ENCODE results near the gene DEFB125. TPM values are rescaled to one million over a fixed set of nuclear protein-coding genes. Genes with fewer than 3 reads are reported as not detected.

DEFB125 gene, protein sequence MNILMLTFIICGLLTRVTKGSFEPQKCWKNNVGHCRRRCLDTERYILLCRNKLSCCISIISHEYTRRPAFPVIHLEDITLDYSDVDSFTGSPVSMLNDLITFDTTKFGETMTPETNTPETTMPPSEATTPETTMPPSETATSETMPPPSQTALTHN
- not detected for total RNA-seq

DNA sequence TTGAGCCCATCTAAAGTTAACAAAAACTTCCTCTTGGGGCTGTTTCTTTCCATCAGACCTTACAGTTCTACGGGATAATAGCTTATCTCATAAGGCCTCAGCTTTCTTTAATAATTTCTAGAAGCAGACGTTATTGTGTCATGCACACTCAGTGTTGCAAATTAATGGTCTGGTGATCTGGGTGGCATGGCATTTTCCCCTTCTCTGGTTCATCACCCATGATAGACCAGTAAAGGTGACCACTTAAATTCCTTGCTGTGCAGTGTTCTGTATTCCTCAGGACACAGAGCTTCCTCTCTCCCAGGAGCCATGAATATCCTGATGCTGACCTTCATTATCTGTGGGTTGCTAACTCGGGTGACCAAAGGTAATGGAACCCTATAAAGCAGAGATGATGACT is at the start of gene DEFB125:
DEFB125 (plus strand) TSS at position 272 of the 400 bp plus-strand sequence; CDS start at position 310, 38 bp downstream.
- DNase-seq (ENCODE audit: low spot score in 2 of 2) = no peak
- no peaks in the 10 kb centered on the region for H3K27me3 ChIP-seq
- H3K36me3 ChIP-seq = no peaks in the 10 kb centered on the region
- H3K4me1 ChIP-seq = no peaks in the 10 kb centered on the region
- H3K9me3 ChIP-seq = peaks cover 0 to 7% of the 10 kb centered on the region in 2 donors
- intact Hi-C loops (cut with DNase I; ENCODE audit: low total_unique reads) = no loop called here
- TF ChIP-seq POLR2A (IDR thresholded peaks at IDR 0.05) (no peak), POLR2AphosphoS5 (IDR thresholded peaks at IDR 0.05) (no peak)
- TF ChIP-seq, protein P1, sequence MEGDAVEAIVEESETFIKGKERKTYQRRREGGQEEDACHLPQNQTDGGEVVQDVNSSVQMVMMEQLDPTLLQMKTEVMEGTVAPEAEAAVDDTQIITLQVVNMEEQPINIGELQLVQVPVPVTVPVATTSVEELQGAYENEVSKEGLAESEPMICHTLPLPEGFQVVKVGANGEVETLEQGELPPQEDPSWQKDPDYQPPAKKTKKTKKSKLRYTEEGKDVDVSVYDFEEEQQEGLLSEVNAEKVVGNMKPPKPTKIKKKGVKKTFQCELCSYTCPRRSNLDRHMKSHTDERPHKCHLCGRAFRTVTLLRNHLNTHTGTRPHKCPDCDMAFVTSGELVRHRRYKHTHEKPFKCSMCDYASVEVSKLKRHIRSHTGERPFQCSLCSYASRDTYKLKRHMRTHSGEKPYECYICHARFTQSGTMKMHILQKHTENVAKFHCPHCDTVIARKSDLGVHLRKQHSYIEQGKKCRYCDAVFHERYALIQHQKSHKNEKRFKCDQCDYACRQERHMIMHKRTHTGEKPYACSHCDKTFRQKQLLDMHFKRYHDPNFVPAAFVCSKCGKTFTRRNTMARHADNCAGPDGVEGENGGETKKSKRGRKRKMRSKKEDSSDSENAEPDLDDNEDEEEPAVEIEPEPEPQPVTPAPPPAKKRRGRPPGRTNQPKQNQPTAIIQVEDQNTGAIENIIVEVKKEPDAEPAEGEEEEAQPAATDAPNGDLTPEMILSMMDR (IDR thresholded peaks at IDR 0.05) = no peak
- H3K27ac ChIP-seq = no peak within 1 kb of the TSS
- no peak within 1 kb of the TSS for H3K4me3 ChIP-seq

DNA sequence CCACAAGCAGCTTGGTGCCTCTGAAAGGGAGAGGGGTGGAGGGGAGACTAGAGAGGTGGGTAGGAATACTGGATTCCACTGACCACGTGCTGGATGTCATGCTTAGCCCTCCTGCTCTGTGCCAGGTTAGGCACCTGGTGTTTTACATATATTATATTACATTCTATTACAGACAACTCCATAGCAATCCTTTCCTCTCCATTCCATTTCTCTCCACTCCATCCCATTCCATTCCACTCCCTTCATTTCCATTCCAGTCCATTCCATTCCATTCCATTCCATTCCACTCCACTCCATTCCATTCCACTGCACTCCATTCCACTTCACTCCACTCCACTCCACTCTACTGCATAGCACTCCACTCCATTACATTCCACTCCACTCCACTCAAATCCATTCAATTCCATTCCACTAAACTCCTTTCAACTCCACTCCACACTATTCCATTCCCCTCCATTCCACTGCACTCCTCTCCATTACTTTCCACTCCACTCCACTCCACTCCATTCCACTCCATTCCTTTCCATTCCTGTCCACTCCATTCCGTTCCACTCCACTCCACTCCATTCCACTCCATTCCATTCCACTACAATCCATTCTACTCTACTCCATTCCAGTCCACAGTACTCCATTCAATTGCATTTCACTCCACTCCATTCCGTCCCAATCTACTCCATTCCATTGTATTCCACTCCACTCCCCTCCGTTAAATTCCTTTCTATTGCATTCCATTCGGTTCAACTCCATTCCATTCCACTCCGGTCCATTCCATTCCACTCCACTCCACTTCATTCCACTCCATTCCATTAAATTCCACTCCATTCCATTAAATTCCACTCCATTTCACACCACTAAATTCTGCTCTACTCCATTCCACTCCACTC is 27.2 kb upstream of the DEFB125 start:
- no peaks in the 10 kb centered on the region for H3K36me3 ChIP-seq
- H3K4me3 ChIP-seq = no peak overlapping the region
- no peak for DNase-seq (ENCODE audit: low spot score in 2 of 2)
- intact Hi-C loops (cut with DNase I; ENCODE audit: low total_unique reads) = no loop called here
- TF ChIP-seq POLR2AphosphoS5 (IDR thresholded peaks at IDR 0.05) (no peak), POLR2A (IDR thresholded peaks at IDR 0.05) (no peak)
- TF ChIP-seq, protein P1 (IDR thresholded peaks at IDR 0.05) = no peak
- H3K9me3 ChIP-seq = no peaks in the 10 kb centered on the region
- H3K27ac ChIP-seq = no peak overlapping the region
- H3K4me1 ChIP-seq = no peaks in the 10 kb centered on the region
- H3K27me3 ChIP-seq = no peaks in the 10 kb centered on the region

DNA sequence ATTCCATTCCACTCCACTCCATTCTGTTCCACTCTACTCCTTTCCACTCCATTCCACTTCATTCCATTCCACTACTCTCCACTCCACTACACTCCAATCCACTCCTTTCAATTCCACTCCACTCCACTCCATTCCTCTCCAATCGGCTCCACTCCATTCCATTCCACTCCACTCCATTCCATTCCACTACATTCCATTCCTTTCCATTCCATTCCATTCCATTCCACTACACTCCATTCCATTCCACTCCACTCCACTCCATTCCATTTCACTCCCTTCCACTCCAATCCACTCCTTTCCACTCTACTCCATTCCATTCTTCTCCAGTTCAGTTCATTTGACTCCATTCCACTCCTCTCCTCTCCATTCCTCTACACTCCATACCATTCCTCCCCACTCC is 26.2 kb upstream of the DEFB125 start:
- intact Hi-C loops (cut with DNase I; ENCODE audit: low total_unique reads) = no loop called here
- Histone ChIP-seq H3K27me3 (no peaks in the 10 kb centered on the region), H3K36me3 (no peaks in the 10 kb centered on the region), H3K4me1 (no peaks in the 10 kb centered on the region), H3K4me3 (no peak overlapping the region), H3K27ac (no peak overlapping the region), H3K9me3 (no peaks in the 10 kb centered on the region)
- TF ChIP-seq, protein P1 (IDR thresholded peaks at IDR 0.05) = no peak
- no peak for TF ChIP-seq POLR2AphosphoS5 (IDR thresholded peaks at IDR 0.05)
- no peak for TF ChIP-seq POLR2A (IDR thresholded peaks at IDR 0.05)
- no peak for DNase-seq (ENCODE audit: low spot score in 2 of 2)

DNA sequence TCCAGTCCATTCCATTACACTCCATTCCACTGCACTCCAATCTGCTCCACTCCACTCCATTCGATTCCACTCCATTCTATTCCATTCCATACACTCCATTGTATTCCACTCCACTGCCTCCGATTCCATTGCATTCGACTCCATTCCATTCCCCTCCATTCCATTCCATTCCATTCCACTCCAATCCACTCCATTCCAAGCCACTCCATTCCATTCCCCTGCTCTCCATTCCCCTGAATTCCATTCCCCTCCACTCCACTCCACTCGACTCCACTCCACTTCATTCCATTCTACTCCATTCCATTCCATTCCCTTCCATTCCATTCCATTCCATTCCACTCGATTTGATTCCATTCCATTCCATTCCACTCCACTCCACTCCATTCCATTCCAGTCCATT is 25.7 kb upstream of the DEFB125 start:
- H3K4me3 ChIP-seq = no peak overlapping the region
- intact Hi-C loops (cut with DNase I; ENCODE audit: low total_unique reads) = no loop called here
- peaks cover 0 to 4% of the 10 kb centered on the region in 2 donors for H3K27me3 ChIP-seq
- no peak overlapping the region for H3K27ac ChIP-seq
- no peaks in the 10 kb centered on the region for H3K4me1 ChIP-seq
- no peaks in the 10 kb centered on the region for H3K9me3 ChIP-seq
- TF ChIP-seq POLR2A (IDR thresholded peaks at IDR 0.05) (no peak), POLR2AphosphoS5 (IDR thresholded peaks at IDR 0.05) (no peak)
- TF ChIP-seq, protein P1 (IDR thresholded peaks at IDR 0.05) = no peak
- H3K36me3 ChIP-seq = no peaks in the 10 kb centered on the region
- no peak for DNase-seq (ENCODE audit: low spot score in 2 of 2)

DNA sequence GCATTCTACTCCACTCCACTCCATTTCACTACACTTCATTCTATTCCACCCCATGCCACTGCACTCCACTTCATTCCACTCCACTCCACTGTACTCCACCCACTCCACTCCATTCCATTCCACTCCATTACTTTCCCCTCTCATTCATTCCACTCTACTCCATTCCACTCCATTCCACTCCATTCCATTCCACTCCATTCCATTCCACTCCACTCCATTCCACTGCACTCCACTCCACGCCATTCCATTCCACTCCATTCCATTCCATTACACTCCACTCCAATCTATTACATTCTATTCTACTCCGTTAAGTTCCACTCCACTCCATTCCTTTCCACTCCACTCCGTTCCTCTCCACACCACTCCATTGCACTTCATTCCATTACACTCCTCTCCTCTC is 25.0 kb upstream of the DEFB125 start:
- DNase-seq (ENCODE audit: low spot score in 2 of 2) = no peak
- intact Hi-C loops (cut with DNase I; ENCODE audit: low total_unique reads) = no loop called here
- no peaks in the 10 kb centered on the region for H3K4me1 ChIP-seq
- H3K9me3 ChIP-seq = no peaks in the 10 kb centered on the region
- no peaks in the 10 kb centered on the region for H3K36me3 ChIP-seq
- no peak overlapping the region for H3K4me3 ChIP-seq
- TF ChIP-seq POLR2A (IDR thresholded peaks at IDR 0.05) = no peak
- no peak for TF ChIP-seq POLR2AphosphoS5 (IDR thresholded peaks at IDR 0.05)
- TF ChIP-seq, protein P1 (IDR thresholded peaks at IDR 0.05) = no peak
- H3K27me3 ChIP-seq = peaks cover 0 to 7% of the 10 kb centered on the region in 2 donors
- no peak overlapping the region for H3K27ac ChIP-seq
